Measurements from ENCODE around the gene MANEA.
"Not testable (repeated sequence)": the region's sequence is repeated elsewhere in the genome, so short reads cannot be mapped to it uniquely, and the experiment has no call there.

Gene MANEA, protein sequence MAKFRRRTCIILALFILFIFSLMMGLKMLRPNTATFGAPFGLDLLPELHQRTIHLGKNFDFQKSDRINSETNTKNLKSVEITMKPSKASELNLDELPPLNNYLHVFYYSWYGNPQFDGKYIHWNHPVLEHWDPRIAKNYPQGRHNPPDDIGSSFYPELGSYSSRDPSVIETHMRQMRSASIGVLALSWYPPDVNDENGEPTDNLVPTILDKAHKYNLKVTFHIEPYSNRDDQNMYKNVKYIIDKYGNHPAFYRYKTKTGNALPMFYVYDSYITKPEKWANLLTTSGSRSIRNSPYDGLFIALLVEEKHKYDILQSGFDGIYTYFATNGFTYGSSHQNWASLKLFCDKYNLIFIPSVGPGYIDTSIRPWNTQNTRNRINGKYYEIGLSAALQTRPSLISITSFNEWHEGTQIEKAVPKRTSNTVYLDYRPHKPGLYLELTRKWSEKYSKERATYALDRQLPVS

DNA sequence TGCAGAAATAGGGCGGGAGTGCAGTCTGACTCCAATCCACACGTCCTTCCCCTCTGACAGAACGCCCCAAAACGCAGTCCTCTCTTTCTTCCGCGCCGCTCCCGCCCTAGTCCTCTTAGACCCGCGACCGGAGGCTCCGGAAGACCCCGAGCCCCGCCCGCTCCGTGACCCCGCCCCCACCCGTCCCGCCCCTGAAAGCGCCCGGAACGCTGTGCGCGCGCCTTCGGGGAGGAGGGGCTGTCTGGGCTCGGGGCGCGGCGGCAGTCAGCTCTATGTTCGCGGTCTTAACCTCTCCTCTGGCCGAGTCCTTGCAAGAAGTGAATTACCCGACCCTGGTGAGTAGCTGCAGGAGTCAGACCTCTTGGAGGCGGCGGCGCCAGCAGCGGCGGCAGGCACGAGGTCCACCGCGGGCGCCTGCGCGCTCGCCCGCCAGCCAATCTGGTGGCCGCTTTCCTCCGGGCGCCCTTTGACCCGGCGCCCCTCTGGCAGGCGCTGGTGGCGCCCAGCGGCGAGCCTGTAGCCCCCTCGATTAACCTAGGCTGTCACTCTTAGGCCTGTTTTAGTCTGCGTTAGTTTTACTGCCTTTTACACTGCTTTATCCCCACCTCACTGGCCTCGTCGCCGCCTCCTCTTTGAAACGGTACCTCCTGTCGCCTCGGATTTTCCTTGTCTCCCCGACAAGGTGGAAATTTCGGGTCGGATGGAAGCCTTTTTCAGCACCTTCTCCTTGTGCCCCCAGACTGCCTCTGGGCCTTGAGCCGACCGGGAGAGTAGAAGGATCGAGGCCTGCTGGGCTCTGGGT is at the start of gene MANEA:
MANEA (plus strand) TSS at position 232 of the 802 bp plus-strand sequence. CDS start 8,905 bp downstream, outside the sequence.
- DNase-seq, result peak; percentile 93

DNA sequence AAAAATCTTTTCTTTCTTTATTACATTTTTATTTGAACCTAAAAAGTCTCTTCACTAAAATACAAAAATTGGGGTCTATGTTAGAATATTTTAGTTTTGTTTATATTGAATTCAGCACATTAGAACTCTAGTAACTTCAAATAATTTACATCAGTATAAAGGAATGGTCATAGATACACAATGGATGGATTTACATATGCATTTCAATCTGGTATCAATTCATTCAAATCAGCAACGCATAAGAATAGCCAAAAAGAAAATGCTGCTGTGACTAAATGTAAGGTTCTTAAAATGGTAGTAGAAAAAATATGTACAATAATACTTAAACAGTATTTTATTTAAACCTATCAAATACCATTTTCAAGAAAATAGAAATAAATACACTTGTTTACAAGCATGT is 47.6 kb upstream of the MANEA start:
- DNase-seq, result no peak

DNA sequence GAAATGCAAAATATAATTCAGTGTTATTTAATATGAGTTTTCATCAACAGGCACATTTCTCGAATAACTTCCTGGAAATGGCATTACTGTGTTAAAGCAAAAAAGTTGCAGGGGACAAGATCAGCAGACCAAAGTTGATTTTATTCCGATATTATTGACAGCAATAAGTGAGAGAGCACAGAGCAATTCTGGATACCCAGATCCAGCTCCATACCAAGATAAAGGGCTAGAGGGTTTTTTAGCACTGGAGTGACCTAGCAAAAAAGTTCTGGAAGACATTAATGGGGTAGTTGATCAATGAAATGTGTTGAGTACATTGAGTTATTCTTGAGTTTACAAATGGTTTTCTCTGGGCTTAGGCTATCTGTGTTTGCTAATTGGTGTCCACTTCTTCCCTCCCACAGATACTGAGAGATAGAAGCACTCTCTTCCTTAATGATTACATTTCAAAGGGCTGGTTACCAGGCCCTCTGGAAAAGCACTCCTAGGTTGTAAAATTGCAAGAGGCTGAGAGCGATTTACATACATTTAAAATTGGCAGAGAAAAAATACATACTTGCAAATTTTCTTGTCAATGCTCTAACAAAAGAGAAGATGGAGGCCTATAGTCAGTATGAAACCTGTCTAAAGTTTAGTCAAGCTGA is 47.0 kb upstream of the MANEA start:
- no peak for DNase-seq

DNA sequence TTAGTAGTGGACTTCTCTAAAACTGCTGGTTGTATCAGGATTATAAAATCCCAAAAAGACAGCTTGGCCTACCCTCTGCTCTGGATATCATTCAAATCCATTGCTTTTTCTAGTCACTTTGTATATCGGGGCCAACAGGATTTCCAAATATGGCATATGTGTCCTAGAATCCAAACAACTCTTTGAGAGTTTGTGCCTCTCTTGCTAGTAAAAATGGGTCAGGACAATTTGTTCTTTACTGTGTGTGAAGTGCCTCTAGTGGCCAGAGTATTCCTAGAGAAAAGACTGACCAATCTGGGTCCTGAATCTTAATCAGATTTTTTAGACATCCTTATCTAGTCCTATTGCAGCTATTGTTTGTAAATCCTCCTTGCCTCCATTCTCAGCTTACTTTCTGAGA is 33.5 kb upstream of the MANEA start:
- DNase-seq, result no peak

DNA sequence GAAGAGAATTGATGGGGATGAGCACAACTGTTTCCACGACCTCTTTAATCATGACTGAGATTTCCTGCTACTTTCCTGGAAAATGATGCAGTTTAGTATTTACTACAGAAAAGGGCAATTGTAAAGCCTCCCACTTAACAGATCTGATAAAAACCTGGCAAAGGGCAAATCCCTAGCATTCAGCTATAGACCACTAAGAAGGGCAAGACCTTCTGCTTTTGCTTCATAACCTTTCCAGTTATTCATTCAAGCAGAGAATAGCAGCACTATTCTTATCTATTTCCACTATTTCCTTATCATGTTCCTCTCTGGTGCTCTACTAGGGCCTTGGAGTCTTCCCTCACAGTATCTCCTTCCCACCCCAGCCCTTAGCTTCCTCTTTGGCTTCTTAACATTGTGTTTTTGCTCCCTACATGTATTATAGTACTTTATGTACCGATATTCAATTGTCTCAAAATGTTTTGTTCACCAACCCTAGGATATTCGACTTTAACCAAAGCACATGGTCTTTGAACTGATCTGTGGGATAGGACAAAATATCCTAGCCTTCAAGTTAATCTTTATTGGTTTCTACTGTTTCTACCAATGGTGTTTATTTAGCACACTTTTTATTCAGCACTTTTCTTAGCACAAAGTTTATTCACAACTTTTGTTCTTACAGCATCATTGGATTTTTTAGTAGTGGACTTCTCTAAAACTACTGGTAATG is 32.7 kb upstream of the MANEA start:
- no peak for DNase-seq

DNA sequence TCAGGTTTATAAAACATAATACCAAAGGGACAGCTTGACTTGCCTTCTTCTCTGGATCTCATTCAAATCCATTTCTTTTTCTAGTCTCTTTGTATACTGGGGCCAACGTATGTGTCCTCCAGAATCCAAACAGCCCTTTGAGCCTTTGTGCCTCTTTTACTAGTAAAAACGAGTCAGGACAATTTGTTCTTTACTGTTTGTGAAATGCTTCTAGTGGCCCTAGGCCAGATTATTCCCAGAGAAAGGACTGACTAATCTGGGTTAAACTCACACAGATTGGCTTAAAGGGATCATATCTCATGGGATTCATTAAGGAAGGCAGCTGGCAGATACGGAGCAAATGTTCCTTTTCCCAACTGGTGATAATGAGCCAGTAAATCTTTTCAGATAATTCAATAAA is 32.1 kb upstream of the MANEA start:
- no peak for DNase-seq

DNA sequence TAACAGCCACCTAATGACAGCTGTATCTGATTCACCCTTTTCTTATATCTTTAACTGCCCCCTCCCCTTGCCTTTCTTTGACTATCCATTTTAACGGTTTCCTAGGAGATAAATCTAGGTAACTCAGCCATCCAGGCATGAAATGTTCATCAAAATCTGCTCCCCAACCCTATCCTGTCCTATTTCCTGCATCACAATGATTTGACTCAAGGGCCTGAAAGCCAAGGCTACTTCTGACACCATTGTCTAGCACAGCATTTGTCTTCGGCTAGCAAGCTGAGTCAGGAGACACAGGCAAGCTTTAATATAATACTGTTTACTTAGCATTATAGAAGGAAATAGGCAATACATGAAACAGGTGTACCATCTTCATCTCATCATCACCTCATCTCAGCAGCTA is 31.6 kb upstream of the MANEA start:
- DNase-seq, result no peak

DNA sequence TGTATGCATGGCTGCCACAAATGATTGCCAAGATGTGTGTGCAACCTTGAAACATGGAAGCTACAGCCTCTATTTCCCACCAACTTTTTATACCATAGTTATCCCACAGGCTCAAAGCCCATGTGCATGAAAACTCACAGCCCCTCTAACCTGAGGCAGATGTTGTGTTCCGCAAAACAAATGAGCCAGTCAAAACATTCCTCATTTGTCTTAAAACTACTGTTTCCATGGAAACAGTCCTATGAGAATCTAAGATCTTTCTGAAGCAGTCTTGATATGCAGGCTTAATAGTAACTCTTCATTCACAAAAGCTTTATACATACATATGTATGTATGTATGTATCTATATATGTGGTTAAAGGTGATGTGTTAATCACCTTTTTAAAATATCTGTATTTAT is 31.2 kb upstream of the MANEA start:
- DNase-seq, result no peak

DNA sequence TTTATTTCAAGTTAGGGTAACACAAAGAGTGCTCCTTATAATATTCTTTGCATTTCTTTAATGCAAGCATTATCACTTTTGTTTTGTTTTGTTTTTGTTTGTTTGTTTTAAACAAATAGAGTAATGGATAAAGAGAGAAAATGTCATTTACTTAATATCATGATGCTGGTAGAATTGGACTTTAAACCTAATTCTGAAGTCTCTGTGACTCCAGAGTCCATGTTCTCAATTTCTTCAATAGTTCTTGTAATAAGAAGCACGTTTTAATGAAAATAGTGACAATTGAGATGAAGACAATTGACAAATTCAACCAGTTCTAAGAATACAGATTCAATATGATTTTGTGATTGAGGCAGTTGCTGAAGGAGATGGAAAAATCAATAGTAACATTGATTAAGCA is 30.3 kb upstream of the MANEA start:
- DNase-seq, result no peak

DNA sequence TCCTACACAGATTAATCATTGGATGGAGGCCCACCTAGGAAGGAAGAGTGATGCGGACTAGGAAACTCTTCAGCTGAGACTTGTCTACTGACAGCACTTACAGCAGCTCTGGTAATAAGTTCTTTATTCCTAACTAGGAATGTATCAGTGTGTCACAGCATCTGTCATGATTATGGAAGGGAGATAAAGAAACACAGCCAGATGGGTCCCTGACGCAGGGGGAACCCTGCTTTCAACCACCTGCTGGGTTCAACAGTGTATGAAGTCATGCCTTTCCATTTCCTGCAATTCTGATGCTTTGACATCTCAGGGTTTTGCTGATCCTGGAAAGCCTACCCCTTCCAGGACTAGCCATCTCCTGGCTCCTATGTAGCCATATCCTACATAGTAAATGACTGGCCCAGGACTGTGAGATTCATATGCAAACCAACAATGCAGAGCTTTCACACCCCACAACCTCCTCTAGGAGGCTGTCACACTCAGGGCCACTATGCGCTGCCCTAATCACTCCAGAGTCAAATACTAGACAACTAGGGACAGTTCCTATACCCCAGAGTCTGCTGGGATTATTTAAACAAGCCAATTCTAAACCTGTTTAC is 29.0 kb upstream of the MANEA start:
- DNase-seq, result no peak

DNA sequence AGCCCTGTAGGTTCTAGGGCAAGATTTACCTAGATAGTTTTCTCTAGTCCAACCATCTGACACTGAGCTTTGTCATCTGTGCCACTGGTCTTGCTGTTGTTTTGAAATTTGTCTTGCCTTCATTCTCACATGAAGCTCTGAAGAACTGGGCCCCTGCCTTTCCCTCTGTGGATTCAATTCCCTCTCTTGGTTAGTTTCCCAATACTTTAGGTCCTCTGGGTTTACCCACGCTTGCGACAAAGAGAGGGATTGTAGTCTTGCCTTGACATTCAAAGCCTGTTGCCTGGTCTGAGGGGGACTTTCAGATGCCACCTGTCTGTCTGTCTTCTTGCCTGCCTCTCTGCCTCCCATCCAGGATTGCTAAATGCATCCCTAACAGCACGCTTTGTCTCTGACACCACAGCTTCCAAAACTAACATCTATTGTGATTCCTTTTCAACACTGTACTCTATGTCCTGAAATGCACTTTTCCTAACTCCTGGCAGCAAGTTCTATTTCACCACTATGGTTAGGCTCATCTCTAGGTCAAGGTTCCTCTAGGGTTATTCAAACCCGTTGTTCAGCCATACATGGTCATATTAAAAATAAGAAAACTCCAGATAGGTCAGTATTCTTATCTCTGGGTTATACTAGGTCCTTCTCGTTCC is 25.5 kb upstream of the MANEA start:
- no peak for DNase-seq

DNA sequence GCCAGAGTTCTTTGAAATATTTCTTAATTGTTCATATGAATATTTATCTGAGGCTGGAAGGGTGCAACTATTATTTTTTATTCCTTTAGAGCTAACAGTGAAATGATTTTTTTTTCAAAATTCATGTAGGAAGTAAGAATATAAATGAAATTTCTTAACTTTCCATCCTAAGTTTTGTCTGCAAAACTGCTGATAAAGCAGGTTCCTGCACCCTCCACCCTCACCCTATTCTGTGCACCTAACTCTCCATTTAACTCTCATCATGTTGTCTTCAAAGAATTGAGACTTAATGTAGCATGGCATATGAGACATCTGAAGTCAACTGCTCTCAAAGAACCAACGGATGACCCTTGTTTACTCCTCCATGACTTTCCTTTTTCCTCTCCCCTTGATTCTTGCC is 23.5 kb upstream of the MANEA start:
- DNase-seq, result no peak

DNA sequence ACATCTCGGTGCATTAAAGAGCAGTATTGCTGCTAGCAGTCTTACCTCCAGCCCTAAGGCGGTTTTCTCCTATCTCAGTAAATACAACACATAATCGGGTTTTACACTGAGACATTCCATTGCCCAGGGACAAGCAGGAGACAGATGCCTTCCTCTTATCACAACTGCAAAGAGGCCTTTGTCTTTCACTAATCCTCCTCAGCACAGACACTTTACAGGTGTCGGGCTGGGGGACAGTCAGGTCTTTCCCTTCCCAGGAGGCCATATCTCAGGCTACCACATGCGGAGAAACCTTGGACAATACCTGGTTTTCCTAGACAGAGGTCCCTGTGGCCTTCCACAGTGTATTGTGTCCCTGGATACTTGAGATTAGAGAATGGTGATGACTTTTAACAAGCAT is 16.4 kb upstream of the MANEA start:
- not testable (repeated sequence) for DNase-seq

DNA sequence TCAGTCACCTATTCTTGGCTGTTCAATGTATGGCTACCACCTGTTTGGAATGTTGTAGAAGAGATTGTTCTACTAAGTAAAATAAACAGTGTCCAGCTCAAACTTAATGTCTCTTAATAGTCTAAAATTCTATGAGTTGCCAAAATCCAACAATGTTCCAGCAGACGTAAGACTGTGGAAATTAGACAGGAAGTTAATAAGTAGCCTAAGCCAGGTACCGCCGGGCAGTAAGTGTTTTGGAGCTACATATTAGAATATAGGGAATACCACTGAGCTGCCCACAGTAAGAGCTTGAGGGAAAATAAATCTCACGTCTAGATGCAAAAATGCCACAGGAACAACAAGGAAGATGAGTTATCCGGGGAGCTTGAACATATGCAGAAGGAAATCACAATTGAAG is 7.8 kb upstream of the MANEA start:
- no peak for DNase-seq

DNA sequence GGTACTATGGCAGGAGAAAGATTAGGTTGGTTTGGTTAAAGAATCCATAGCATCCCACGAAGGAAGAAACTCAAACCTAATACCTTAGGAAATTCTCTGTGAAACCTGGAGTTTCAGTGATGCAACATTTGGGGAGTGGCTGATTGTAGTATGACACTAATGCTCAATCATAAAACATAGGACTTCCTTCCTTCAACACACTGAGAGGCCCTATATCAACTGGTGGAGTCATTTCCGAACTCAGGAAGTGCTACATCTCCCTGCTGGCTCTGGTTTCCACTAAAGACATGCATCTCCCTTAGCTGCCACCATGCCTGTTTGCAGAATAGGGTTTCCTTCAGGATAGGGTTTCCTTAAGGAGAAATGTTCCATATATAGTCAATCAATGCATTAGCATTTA is 5.2 kb upstream of the MANEA start:
- DNase-seq, result no peak

DNA sequence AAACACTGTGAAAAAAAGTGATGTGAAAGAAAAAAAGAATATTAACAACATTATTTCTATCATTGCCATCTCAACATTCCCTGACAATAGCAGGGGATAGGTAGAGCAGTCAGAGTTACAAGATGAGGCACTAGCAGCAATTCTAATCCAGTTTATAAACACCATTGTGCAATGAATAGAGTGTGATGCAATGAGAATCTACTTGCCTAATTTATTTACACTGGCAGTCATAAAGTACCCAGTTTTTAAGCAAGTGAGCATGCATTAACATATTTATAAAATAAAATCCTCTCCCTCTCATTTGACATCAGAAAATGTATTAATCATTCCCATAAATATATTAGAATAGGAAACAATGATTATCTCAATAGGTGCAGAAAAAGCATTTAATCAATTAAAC is 2.5 kb upstream of the MANEA start:
- no peak for DNase-seq

DNA sequence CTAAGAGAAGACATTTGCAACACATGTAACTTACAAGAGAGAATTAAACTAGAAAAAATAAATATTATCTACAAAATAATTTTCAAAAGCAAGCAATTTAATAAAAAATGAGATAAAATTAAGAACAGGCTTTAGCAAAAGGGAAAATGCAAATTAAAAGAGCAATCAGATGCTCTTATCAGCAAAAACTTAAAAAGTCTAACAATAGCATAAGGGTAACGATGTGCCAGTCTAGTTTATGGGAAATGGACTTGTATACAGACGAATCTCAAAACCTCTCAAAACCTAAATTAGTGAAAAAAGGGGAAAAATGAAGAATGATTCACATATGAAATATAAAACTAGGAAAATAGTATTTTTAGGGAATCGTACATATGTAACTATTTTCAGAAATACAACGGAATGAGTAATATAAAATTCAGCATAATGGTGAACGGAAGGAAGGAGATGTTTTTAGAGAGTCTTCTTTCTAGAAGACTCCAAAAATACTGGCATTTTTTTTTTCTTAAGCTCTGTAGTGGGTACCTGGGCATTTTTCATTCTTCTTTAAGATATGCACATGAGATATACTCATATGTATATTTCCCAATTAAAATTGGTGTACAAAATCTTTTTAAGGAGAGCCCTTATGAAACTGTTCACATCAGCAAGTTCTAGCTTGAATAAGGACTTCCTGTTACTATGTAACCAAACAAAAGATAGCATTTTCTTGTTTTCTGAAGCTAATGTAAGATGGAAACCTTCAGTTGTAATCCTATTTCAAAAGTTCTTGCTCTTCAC is 927 bp upstream of the MANEA start:
- DNase-seq, result peak; percentile 44

DNA sequence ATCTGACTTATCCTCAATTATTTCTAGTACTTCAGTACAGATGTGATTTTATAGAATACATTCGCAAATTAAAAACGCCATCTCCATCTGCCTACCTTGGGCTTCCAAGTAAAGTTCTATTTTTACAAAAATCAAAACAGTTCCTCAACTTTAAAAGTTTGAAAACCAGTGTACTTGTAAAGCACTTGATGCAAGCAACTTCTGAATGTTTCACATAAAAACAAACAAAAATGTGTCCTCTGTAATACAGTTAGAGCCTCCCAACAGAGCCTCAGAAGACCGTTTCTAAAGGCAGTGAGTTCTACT is 384 bp upstream of the MANEA start:
- DNase-seq, result no peak

DNA sequence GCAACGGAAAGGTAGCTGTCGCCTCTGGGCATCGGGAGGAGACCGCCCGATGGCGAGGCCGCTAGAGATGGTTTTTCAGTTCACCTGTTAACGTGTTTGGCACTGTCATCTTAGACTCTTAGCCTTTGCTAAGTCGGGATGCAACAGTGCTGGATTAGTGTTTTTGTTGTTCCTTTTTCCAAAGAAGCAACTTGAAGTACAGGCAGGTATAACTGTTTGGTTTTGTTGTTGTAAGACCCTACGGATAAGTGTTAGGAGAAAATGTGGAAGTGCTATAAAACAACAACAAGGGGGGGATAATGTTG is 723 bp downstream of the MANEA start:
- no peak for DNase-seq

DNA sequence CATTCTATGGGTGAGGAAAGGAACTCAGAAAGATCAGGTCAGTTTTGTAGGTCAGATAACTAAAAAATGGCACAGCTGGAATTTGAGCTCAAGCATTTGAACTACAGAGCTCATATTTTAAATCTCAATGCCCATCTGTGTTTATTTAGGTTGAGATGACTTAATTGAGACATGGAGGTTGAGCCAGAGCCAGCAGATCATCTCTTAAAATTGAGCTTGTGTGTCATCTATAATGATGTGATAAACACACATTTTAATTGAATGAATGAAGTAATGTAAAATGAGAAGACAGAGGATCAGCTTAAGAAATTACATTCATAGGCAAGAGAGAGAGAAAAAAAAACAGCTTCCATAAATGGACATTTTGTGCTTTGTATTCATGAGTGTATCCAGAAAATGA is 3.7 kb downstream of the MANEA start:
- no peak for DNase-seq

DNA sequence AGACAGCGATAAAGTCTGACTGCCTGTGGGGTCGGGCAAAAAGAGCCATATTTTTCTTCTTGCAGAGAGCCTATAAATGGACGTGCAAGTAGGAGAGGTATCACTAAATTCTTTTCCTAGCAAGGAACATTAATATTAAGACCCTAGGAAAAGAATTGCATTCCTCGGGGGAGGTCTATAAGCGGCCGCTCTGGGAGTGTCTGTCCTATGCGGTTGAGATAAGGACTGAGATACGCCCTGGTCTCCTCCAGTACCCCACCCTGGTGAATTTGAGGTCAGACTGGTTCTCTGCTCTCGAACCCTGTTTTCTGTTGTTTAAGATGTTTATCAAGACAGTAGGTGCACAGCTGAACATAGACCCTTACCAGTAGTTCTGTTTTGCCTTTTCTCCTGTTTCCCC is 6.9 kb downstream of the MANEA start:
- not testable (repeated sequence) for DNase-seq

DNA sequence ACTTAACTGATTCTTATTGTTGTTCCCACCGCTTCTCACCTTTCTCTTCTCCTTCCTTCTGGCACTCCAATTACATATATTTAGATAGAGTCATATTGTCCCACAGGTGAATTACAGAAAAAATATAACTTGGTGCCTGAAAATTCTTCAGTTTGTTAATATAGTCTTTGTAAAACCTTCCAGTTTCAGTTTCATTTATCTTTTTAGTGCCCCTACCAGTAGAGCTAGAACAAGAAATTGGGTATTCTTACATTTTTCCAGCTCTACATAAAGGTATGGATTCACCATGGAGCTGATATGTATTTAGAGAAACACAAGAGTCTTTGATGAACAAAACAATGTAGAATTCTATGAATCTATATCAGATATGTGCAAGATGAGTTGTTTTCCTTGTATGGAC is 10.7 kb downstream of the MANEA start:
- DNase-seq, result no peak

All from midbrain (tissue), 1 donor.